ENCODE measurements around the gene BEX2. TPM values are rescaled to one million over a fixed set of nuclear protein-coding genes. Genes with fewer than 3 reads are reported as not detected.
"Not testable (repeated sequence)": the region's sequence is repeated elsewhere in the genome, so short reads cannot be mapped to it uniquely, and the experiment has no call there.

Gene BEX2
- 10 to 100 TPM; 11.3 to 12.1 TPM for total RNA-seq

- ChIA-PET CTCF (no interaction called here), POLR2A (no interaction called here)
- H3K36me3 Mint-ChIP-seq, result no peaks in the 10 kb centered on the region
- H3K27ac Mint-ChIP-seq, result no peak within 1 kb of the TSS
- intact Hi-C loops (cut with micrococcal nuclease), result loop anchor here (2.0 to 10.0 kb wide), 3 partner anchors 56 to 376 kb away; partner anchors contain the start of genes BEX4, MORF4L2 and TCEAL8
- H3K4me1 Mint-ChIP-seq (ENCODE audit: low read depth), result peaks cover 4% of the 10 kb centered on the region
- no peaks in the 10 kb centered on the region for H3K9me3 Mint-ChIP-seq
- H3K4me3 Mint-ChIP-seq, result peak within 1 kb of the TSS; percentile 69
- peak; percentile 90 for DNase-seq
- no peaks in the 10 kb centered on the region for H3K27me3 Mint-ChIP-seq
Observed at GRCh38 chrX:103310555-103311398, at the start of gene BEX2. Gene BEX2, minus strand, starts transcription at chrX:103310990. Its CDS starts 1,014 bp downstream, at chrX:103309976.

GRCh38 chrX:103360092-103360491 lies 49.3 kb upstream of the BEX2 start:
- CTCF ChIA-PET, result no interaction called here
- Mint-ChIP-seq H3K36me3 (no peaks in the 10 kb centered on the region), H3K4me3 (no peak overlapping the region), H3K4me1 (ENCODE audit: low read depth) (peaks cover 9% of the 10 kb centered on the region), H3K27ac (no peak overlapping the region), H3K27me3 (no peaks in the 10 kb centered on the region), H3K9me3 (no peaks in the 10 kb centered on the region)
- POLR2A ChIA-PET, result no interaction called here
- intact Hi-C loops (cut with micrococcal nuclease), result no loop called here
- DNase-seq, result no peak

GRCh38 chrX:103359605-103360004 lies 48.8 kb upstream of the BEX2 start:
- H3K27me3 Mint-ChIP-seq; DNase-seq; CTCF ChIA-PET; H3K27ac Mint-ChIP-seq; H3K36me3 Mint-ChIP-seq; H3K4me3 Mint-ChIP-seq; H3K4me1 Mint-ChIP-seq (ENCODE audit: low read depth); H3K9me3 Mint-ChIP-seq; POLR2A ChIA-PET; intact Hi-C loops (cut with micrococcal nuclease): not testable (repeated sequence)

GRCh38 chrX:103357871-103358270 lies 47.1 kb upstream of the BEX2 start:
- POLR2A ChIA-PET, result no interaction called here
- Mint-ChIP-seq H3K27ac (no peak overlapping the region), H3K4me1 (ENCODE audit: low read depth) (peaks cover 9% of the 10 kb centered on the region), H3K9me3 (no peaks in the 10 kb centered on the region), H3K36me3 (no peaks in the 10 kb centered on the region), H3K4me3 (no peak overlapping the region), H3K27me3 (peaks cover 3% of the 10 kb centered on the region)
- intact Hi-C loops (cut with micrococcal nuclease), result no loop called here
- no peak for DNase-seq
- CTCF ChIA-PET, result no interaction called here

GRCh38 chrX:103356858-103357257 lies 46.1 kb upstream of the BEX2 start:
- peak overlapping the region; percentile 78 for H3K4me3 Mint-ChIP-seq
- H3K27me3 Mint-ChIP-seq, result peaks cover 3% of the 10 kb centered on the region
- H3K27ac Mint-ChIP-seq, result no peak overlapping the region
- no peaks in the 10 kb centered on the region for H3K36me3 Mint-ChIP-seq
- POLR2A ChIA-PET, result no interaction called here
- intact Hi-C loops (cut with micrococcal nuclease), result no loop called here
- CTCF ChIA-PET, result no interaction called here
- no peak for DNase-seq
- H3K9me3 Mint-ChIP-seq, result no peaks in the 10 kb centered on the region
- peaks cover 9% of the 10 kb centered on the region for H3K4me1 Mint-ChIP-seq (ENCODE audit: low read depth)

GRCh38 chrX:103356130-103356798 lies 45.5 kb upstream of the BEX2 start, which contains the start of gene TCEAL9:
Gene TCEAL9, plus strand, starts transcription at chrX:103356506. Its CDS starts 1,179 bp downstream, at chrX:103357685.
- ChIA-PET POLR2A (no interaction called here), CTCF (no interaction called here)
- H3K4me1 Mint-ChIP-seq (ENCODE audit: low read depth), result peaks cover 9% of the 10 kb centered on the region
- peak within 1 kb of the TSS; percentile 78 for H3K4me3 Mint-ChIP-seq
- H3K36me3 Mint-ChIP-seq, result no peaks in the 10 kb centered on the region
- intact Hi-C loops (cut with micrococcal nuclease), result no loop called here
- no peak within 1 kb of the TSS for H3K27ac Mint-ChIP-seq
- DNase-seq, result peak; percentile 9
- no peaks in the 10 kb centered on the region for H3K9me3 Mint-ChIP-seq
- H3K27me3 Mint-ChIP-seq, result peaks cover 3% of the 10 kb centered on the region

- no peaks in the 10 kb centered on the region for H3K9me3 Mint-ChIP-seq
Observed at GRCh38 chrX:103347682-103348397, 37.0 kb upstream of the BEX2 start.

GRCh38 chrX:103344606-103345005 lies 33.8 kb upstream of the BEX2 start:
- intact Hi-C loops (cut with micrococcal nuclease), result no loop called here
- Mint-ChIP-seq H3K27me3 (peaks cover 6% of the 10 kb centered on the region), H3K36me3 (no peaks in the 10 kb centered on the region), H3K9me3 (no peaks in the 10 kb centered on the region), H3K27ac (no peak overlapping the region), H3K4me3 (no peak overlapping the region), H3K4me1 (ENCODE audit: low read depth) (peaks cover 3% of the 10 kb centered on the region)
- DNase-seq, result no peak
- ChIA-PET CTCF (no interaction called here), POLR2A (no interaction called here)

More at GRCh38 chrX:103347682-103348397, 37.0 kb upstream of the BEX2 start:
- H3K4me3 Mint-ChIP-seq, result no peak overlapping the region
- no peaks in the 10 kb centered on the region for H3K36me3 Mint-ChIP-seq
- ChIA-PET CTCF (no interaction called here), POLR2A (no interaction called here)
- no peak for DNase-seq
- H3K4me1 Mint-ChIP-seq (ENCODE audit: low read depth), result peaks cover 3% of the 10 kb centered on the region
- intact Hi-C loops (cut with micrococcal nuclease), result no loop called here
- no peak overlapping the region for H3K27ac Mint-ChIP-seq
- H3K27me3 Mint-ChIP-seq, result peaks cover 6% of the 10 kb centered on the region

GRCh38 chrX:103343105-103343504 lies 32.3 kb upstream of the BEX2 start:
- CTCF ChIA-PET, result interaction anchor here (0.6 to 1.4 kb wide), 3 partner anchors 121 to 147 kb away, joined by 3 to 14 read pairs (median 7); no protein-coding TSS in a partner anchor
- intact Hi-C loops (cut with micrococcal nuclease), result loop anchor here (1.0 kb wide), 1 partner anchor 121 kb away; no protein-coding TSS in a partner anchor

GRCh38 chrX:103338663-103339062 lies 27.9 kb upstream of the BEX2 start:
- intact Hi-C loops (cut with micrococcal nuclease), result no loop called here
- H3K27me3 Mint-ChIP-seq, result no peaks in the 10 kb centered on the region
- H3K27ac Mint-ChIP-seq, result no peak overlapping the region
- no peaks in the 10 kb centered on the region for H3K9me3 Mint-ChIP-seq
- CTCF ChIA-PET, result no interaction called here
- POLR2A ChIA-PET, result no interaction called here
- H3K36me3 Mint-ChIP-seq, result no peaks in the 10 kb centered on the region
- H3K4me3 Mint-ChIP-seq, result no peak overlapping the region
- DNase-seq, result no peak
- H3K4me1 Mint-ChIP-seq (ENCODE audit: low read depth), result peaks cover 3% of the 10 kb centered on the region

More at GRCh38 chrX:103343105-103343504, 32.3 kb upstream of the BEX2 start:
- DNase-seq, result peak; percentile 48
- H3K27ac Mint-ChIP-seq, result no peak overlapping the region
- H3K27me3 Mint-ChIP-seq, result peaks cover 2% of the 10 kb centered on the region
- no peak overlapping the region for H3K4me3 Mint-ChIP-seq
- H3K4me1 Mint-ChIP-seq (ENCODE audit: low read depth), result peaks cover 3% of the 10 kb centered on the region
- no peaks in the 10 kb centered on the region for H3K36me3 Mint-ChIP-seq
- H3K9me3 Mint-ChIP-seq, result no peaks in the 10 kb centered on the region
- POLR2A ChIA-PET, result no interaction called here

- H3K4me1 Mint-ChIP-seq (ENCODE audit: low read depth), result no peaks in the 10 kb centered on the region
- no peaks in the 10 kb centered on the region for H3K9me3 Mint-ChIP-seq
- H3K27me3 Mint-ChIP-seq, result peaks cover 17% of the 10 kb centered on the region
- H3K4me3 Mint-ChIP-seq, result no peak overlapping the region
- no peak overlapping the region for H3K27ac Mint-ChIP-seq
- CTCF ChIA-PET, result no interaction called here
- POLR2A ChIA-PET, result no interaction called here
- no peaks in the 10 kb centered on the region for H3K36me3 Mint-ChIP-seq
- no peak for DNase-seq
- intact Hi-C loops (cut with micrococcal nuclease), result no loop called here
Observed at GRCh38 chrX:103330681-103331288, 20.0 kb upstream of the BEX2 start.

GRCh38 chrX:103329991-103330390 lies 19.2 kb upstream of the BEX2 start, which contains the start of gene TCEAL7:
Gene TCEAL7, plus strand, starts transcription at chrX:103330239. Its CDS starts 1,165 bp downstream, at chrX:103331404.
- no peak within 1 kb of the TSS for H3K4me3 Mint-ChIP-seq
- H3K27ac Mint-ChIP-seq, result no peak within 1 kb of the TSS
- no peaks in the 10 kb centered on the region for H3K9me3 Mint-ChIP-seq
- DNase-seq, result no peak
- peaks cover 17% of the 10 kb centered on the region for H3K27me3 Mint-ChIP-seq
- no peaks in the 10 kb centered on the region for H3K36me3 Mint-ChIP-seq
- POLR2A ChIA-PET, result no interaction called here
- intact Hi-C loops (cut with micrococcal nuclease), result no loop called here
- no peaks in the 10 kb centered on the region for H3K4me1 Mint-ChIP-seq (ENCODE audit: low read depth)
- CTCF ChIA-PET, result no interaction called here
